ENCODE results near the gene CYP27C1.
A peak's percentile ranks its signal among the peaks of the same experiment; 100 is the strongest.
"Not testable (repeated sequence)": the region's sequence is repeated elsewhere in the genome, so short reads cannot be mapped to it uniquely, and the experiment has no call there.

The CYP27C1 gene

DNA sequence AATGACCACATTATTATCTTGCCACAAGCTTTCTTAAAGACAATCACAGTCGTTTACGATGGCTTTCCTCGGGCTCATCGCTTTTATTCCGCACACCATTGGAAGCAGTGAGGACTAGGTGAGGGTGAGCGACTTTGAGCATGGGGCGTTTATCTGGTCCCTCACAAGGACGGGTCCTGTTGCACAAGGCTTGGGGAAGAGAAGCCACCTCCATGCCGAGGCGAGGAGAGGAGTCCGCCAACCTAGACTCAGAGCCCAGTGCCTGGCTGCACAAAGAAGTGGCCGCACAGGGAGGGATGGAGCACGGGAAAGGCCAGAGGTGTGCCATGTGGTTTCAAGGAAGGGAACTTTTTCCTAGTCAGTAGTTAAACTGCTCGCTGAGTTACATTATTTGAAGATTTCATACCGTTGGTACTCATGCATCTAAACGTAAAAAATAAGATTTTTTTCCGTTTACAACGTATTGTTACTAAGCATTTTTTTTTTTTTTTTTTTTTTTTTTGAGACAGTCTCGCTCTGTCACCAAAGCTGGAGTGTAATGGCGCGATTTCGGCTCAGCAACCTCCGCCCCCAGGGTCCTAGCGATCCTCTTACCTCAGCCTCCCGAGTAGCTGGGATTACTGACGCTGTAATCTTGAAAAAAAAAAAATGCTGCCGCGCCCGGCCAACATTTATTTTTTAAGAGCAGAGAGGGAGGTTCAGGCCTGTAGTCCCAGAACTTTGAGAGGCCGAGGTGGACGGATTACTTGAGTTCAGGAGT, 849 bp upstream of the CYP27C1 start:
- H3K9me3 ChIP-seq (ENCODE audit: low read length): no peaks in the 10 kb centered on the region
- H3K27ac ChIP-seq (ENCODE audit: low read depth, low read length): no peak overlapping the region
- H3K4me1 ChIP-seq (ENCODE audit: insufficient read depth, low read length): peaks cover 10% of the 10 kb centered on the region
- peak overlapping the region in 1 of 2 donors; percentile 55 for H3K4me3 ChIP-seq (ENCODE audit: low read depth in 1 of 2, low read length in 2 of 2)
- peaks cover 18 to 27% of the 10 kb centered on the region in 2 donors for H3K27me3 ChIP-seq (ENCODE audit: control insufficient read depth in 1 of 2, insufficient read depth in 2 of 2, low read length in 2 of 2)
- H3K36me3 ChIP-seq (ENCODE audit: insufficient read depth, low read length): no peaks in the 10 kb centered on the region
- H3K9ac ChIP-seq (ENCODE audit: low read length): no peak overlapping the region

- Histone ChIP-seq H3K4me3 (ENCODE audit: low read depth in 1 of 2, low read length in 2 of 2) (peak overlapping the region; percentile 50 to 65), H3K9me3 (ENCODE audit: low read length) (no peaks in the 10 kb centered on the region), H3K9ac (ENCODE audit: low read length) (no peak overlapping the region), H3K4me1 (ENCODE audit: insufficient read depth, low read length) (peaks cover 10% of the 10 kb centered on the region), H3K36me3 (ENCODE audit: insufficient read depth, low read length) (no peaks in the 10 kb centered on the region), H3K27ac (ENCODE audit: low read depth, low read length) (no peak overlapping the region), H3K27me3 (ENCODE audit: control insufficient read depth in 1 of 2, insufficient read depth in 2 of 2, low read length in 2 of 2) (peaks cover 18 to 27% of the 10 kb centered on the region in 2 donors)
Observed at GRCh38 chr2:127219171-127220070, 678 bp downstream of the CYP27C1 start.

DNA sequence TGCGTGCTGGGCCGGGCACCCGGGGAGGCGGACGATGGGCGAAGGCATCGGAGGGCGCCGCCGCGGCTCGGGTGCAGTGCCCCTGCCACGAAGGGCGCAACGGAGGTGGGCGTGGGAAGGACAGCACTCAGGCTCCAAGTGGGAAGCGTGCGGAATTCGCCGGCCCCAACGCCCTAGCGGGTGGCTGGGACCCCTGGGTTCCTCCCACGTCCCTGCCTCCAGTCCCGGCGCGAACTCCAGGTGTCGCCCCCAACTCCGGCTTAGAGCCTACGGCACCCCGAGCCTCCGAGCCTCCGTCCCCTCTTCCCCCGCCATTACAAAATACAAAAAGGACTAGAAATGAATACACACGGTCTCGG, 1.3 kb downstream of the CYP27C1 start:
- Histone ChIP-seq H3K27ac (ENCODE audit: low read depth, low read length) (no peak overlapping the region), H3K36me3 (ENCODE audit: insufficient read depth, low read length) (no peaks in the 10 kb centered on the region), H3K4me1 (ENCODE audit: insufficient read depth, low read length) (peaks cover 10% of the 10 kb centered on the region), H3K9ac (ENCODE audit: low read length) (no peak overlapping the region), H3K27me3 (ENCODE audit: control insufficient read depth in 1 of 2, insufficient read depth in 2 of 2, low read length in 2 of 2) (peaks cover 18 to 27% of the 10 kb centered on the region in 2 donors), H3K9me3 (ENCODE audit: low read length) (no peaks in the 10 kb centered on the region), H3K4me3 (ENCODE audit: low read depth in 1 of 2, low read length in 2 of 2) (peak overlapping the region; percentile 50 to 65)

DNA sequence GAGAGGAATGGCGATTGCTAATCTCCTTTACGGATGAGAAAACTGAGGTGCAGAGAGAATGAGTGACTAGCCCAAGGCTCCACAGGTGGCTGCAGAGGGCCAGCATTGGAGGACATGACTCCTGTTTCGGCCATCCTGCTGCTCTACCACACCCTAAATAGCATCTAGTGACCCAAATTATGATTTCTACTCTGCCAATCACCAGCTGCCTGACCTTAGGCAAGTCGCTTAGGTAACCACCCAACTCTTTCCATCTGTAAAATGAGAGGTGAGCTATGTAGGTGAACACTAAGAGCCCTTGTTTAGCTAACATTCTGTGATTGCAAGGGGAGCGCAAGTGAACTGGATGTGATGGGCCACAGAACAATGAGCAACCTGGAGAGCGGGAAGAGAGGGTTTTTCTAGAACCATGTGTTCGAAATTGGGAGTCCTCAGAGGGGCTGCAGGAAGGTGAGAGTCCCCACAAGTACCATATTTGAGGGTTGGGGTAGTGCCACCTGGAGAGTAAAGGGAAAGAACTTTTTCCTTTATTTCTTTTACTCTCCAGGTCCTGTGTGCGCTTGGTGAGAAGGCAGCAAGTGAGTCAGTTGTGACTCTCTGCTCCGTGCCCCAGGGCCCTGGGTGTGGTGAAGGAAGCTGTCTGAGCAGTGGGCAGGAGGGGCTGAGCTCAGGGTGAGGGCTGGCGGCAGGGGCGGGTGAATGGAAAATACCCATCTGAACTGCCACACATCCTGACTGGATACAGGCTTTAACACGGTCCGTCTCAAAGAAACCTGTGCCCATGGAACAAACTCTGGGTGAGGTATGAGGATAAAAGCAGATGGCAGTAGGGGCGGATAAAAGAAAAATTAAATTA, 2.4 kb downstream of the CYP27C1 start:
- Histone ChIP-seq H3K4me1 (ENCODE audit: insufficient read depth, low read length) (peaks cover 10% of the 10 kb centered on the region), H3K9ac (ENCODE audit: low read length) (no peak overlapping the region), H3K27me3 (ENCODE audit: control insufficient read depth in 1 of 2, insufficient read depth in 2 of 2, low read length in 2 of 2) (peaks cover 18 to 27% of the 10 kb centered on the region in 2 donors), H3K9me3 (ENCODE audit: low read length) (no peaks in the 10 kb centered on the region), H3K4me3 (ENCODE audit: low read depth in 1 of 2, low read length in 2 of 2) (no peak overlapping the region), H3K36me3 (ENCODE audit: insufficient read depth, low read length) (no peaks in the 10 kb centered on the region), H3K27ac (ENCODE audit: low read depth, low read length) (no peak overlapping the region)

GRCh38 chr2:127216593-127216992, 3.5 kb downstream of the CYP27C1 start:
- H3K9me3 ChIP-seq (ENCODE audit: low read length): no peaks in the 10 kb centered on the region
- no peak overlapping the region for H3K4me3 ChIP-seq (ENCODE audit: low read depth in 1 of 2, low read length in 2 of 2)
- no peaks in the 10 kb centered on the region for H3K36me3 ChIP-seq (ENCODE audit: insufficient read depth, low read length)
- no peak overlapping the region for H3K27ac ChIP-seq (ENCODE audit: low read depth, low read length)
- H3K27me3 ChIP-seq (ENCODE audit: control insufficient read depth in 1 of 2, insufficient read depth in 2 of 2, low read length in 2 of 2): peaks cover 18 to 27% of the 10 kb centered on the region in 2 donors
- no peak overlapping the region for H3K9ac ChIP-seq (ENCODE audit: low read length)
- peaks cover 10% of the 10 kb centered on the region for H3K4me1 ChIP-seq (ENCODE audit: insufficient read depth, low read length)

DNA sequence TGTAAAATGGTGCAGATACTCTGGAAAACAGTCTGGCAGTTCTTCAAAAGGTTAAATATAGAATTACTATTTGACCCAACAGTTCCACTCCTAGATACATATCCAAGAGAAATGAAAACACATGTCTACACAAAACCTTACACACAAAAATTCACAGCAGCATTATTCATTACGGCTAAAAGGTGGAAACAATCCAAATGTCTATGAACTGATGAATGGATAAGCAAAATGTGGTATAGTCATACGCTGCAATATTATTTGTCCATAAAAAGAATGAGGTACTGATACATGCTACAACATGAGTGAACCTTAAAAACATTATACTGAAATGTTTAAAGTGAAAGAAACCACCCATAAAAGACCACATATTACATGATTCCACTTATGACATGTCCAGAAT, 4.0 kb downstream of the CYP27C1 start:
- no peak overlapping the region for H3K4me3 ChIP-seq (ENCODE audit: low read depth in 1 of 2, low read length in 2 of 2)
- H3K36me3 ChIP-seq (ENCODE audit: insufficient read depth, low read length): no peaks in the 10 kb centered on the region
- peaks cover 18 to 27% of the 10 kb centered on the region in 2 donors for H3K27me3 ChIP-seq (ENCODE audit: control insufficient read depth in 1 of 2, insufficient read depth in 2 of 2, low read length in 2 of 2)
- H3K9ac ChIP-seq (ENCODE audit: low read length): no peak overlapping the region
- H3K27ac ChIP-seq (ENCODE audit: low read depth, low read length): no peak overlapping the region
- H3K4me1 ChIP-seq (ENCODE audit: insufficient read depth, low read length): peaks cover 9% of the 10 kb centered on the region
- H3K9me3 ChIP-seq (ENCODE audit: low read length): no peaks in the 10 kb centered on the region

- H3K27me3 ChIP-seq (ENCODE audit: control insufficient read depth in 1 of 2, insufficient read depth in 2 of 2, low read length in 2 of 2): peaks cover 8 to 14% of the 10 kb centered on the region in 2 donors
- H3K27ac ChIP-seq (ENCODE audit: low read depth, low read length); H3K4me1 ChIP-seq (ENCODE audit: insufficient read depth, low read length); H3K36me3 ChIP-seq (ENCODE audit: insufficient read depth, low read length); H3K9ac ChIP-seq (ENCODE audit: low read length); H3K4me3 ChIP-seq (ENCODE audit: low read depth in 1 of 2, low read length in 2 of 2); H3K9me3 ChIP-seq (ENCODE audit: low read length): not testable (repeated sequence)
Observed at GRCh38 chr2:127214201-127214600, 5.9 kb downstream of the CYP27C1 start.

DNA sequence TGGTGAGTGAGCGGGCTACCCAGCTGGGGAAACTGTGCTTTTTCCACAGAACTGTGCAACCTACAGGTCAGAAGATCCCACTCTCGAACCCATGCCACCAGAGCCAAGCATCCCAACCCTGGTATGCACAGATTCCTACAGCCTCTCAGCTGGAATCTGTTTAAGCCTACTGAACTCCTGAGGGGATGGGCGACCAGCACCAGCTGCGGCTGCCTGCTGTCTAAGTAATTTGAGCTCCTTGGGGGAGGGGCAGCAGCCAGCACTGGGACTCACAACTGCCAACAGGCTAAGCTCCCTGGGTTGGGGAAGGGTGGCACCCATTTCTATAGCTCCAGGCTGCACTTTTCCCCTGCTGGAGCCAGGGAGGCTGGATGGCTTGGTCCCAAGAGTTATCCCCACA, 11.8 kb downstream of the CYP27C1 start:
- H3K27me3 ChIP-seq (ENCODE audit: control insufficient read depth in 1 of 2, insufficient read depth in 2 of 2, low read length in 2 of 2): no peaks in the 10 kb centered on the region
- H3K27ac ChIP-seq (ENCODE audit: low read depth, low read length): no peak overlapping the region
- no peaks in the 10 kb centered on the region for H3K9me3 ChIP-seq (ENCODE audit: low read length)
- no peak overlapping the region for H3K4me3 ChIP-seq (ENCODE audit: low read depth in 1 of 2, low read length in 2 of 2)
- H3K36me3 ChIP-seq (ENCODE audit: insufficient read depth, low read length): no peaks in the 10 kb centered on the region
- no peak overlapping the region for H3K9ac ChIP-seq (ENCODE audit: low read length)
- no peaks in the 10 kb centered on the region for H3K4me1 ChIP-seq (ENCODE audit: insufficient read depth, low read length)

GRCh38 chr2:127205218-127206125, 14.6 kb downstream of the CYP27C1 start:
- Histone ChIP-seq H3K27me3 (ENCODE audit: control insufficient read depth in 1 of 2, insufficient read depth in 2 of 2, low read length in 2 of 2) (no peaks in the 10 kb centered on the region), H3K27ac (ENCODE audit: low read depth, low read length) (no peak overlapping the region), H3K9me3 (ENCODE audit: low read length) (no peaks in the 10 kb centered on the region), H3K4me3 (ENCODE audit: low read depth in 1 of 2, low read length in 2 of 2) (no peak overlapping the region), H3K36me3 (ENCODE audit: insufficient read depth, low read length) (no peaks in the 10 kb centered on the region), H3K4me1 (ENCODE audit: insufficient read depth, low read length) (no peaks in the 10 kb centered on the region), H3K9ac (ENCODE audit: low read length) (no peak overlapping the region)

GRCh38 chr2:127201452-127201851, 18.6 kb downstream of the CYP27C1 start:
- no peak overlapping the region for H3K4me3 ChIP-seq (ENCODE audit: low read depth in 1 of 2, low read length in 2 of 2)
- no peaks in the 10 kb centered on the region for H3K4me1 ChIP-seq (ENCODE audit: insufficient read depth, low read length)
- no peaks in the 10 kb centered on the region for H3K27me3 ChIP-seq (ENCODE audit: control insufficient read depth in 1 of 2, insufficient read depth in 2 of 2, low read length in 2 of 2)
- H3K9ac ChIP-seq (ENCODE audit: low read length): no peak overlapping the region
- no peak overlapping the region for H3K27ac ChIP-seq (ENCODE audit: low read depth, low read length)
- no peaks in the 10 kb centered on the region for H3K9me3 ChIP-seq (ENCODE audit: low read length)
- no peaks in the 10 kb centered on the region for H3K36me3 ChIP-seq (ENCODE audit: insufficient read depth, low read length)
